Measurements from ENCODE around the gene TLNRD1. TPM values are rescaled to one million over a fixed set of nuclear protein-coding genes. Genes with fewer than 3 reads are reported as not detected.

The TLNRD1 gene
- total and polyA plus RNA-seq, 4 donors: 10.8 to 36.5 (median 20.7) TPM

DNA sequence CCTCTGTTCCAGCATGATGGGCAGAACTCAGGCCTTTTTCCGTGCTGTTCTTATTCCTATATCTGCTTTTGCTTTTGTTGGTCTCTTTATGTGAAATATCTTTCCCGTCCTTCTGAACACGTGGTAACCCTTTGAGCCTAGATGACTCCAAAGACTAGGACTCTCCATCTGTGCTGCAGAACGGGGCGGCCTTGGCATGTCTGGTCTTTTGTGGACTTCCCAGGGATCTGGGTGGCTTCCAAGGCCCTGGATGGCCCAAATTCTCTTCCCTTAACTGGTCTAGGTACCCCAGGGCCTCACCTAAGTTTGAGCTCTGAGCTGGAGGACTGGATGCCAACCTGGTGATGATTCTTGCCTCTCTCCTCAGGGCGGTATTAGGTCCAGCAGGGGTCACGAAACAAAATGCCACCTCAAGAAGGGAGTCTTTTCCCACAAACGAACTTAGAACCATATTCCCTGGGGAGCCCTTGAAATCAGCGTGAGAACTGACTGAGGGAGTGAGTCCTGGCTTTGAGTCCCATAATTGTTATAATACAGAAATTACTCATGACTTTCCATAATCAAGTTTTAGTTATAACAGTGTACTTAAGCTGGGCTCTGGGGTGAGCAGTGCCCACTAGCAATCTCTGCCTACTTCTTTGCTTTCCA is 13.8 kb downstream of the TLNRD1 start:
- Histone ChIP-seq H3K27ac (ENCODE audit: low read depth in 1 of 2, low read length in 1 of 2) (no peak overlapping the region), H3K4me1 (ENCODE audit: control insufficient read depth in 5 of 5, insufficient read depth in 5 of 5, low read length in 5 of 5) (peaks cover 0 to 7% (median 0%) of the 10 kb centered on the region in 5 donors), H3K9ac (ENCODE audit: insufficient read depth in 1 of 2, low read length in 2 of 2) (no peak overlapping the region), H3K4me3 (no peak overlapping the region), H3K36me3 (ENCODE audit: control insufficient read depth in 4 of 4, insufficient read depth in 4 of 4, low read length in 4 of 4) (peaks cover 0 to 2% (median 0%) of the 10 kb centered on the region in 4 donors), H3K9me3 (ENCODE audit: control insufficient read depth in 4 of 4, insufficient read depth in 3 of 4, low read length in 3 of 4) (no peaks in the 10 kb centered on the region), H3K27me3 (ENCODE audit: control insufficient read depth in 3 of 3, insufficient read depth in 3 of 3, low read length in 2 of 3) (no peaks in the 10 kb centered on the region)
- WGBS, 2 donors: 91 to 93% methylated on average over 9 of the region's 9 CpGs
- no peak for DNase-seq
- TF ChIP-seq, protein P1, sequence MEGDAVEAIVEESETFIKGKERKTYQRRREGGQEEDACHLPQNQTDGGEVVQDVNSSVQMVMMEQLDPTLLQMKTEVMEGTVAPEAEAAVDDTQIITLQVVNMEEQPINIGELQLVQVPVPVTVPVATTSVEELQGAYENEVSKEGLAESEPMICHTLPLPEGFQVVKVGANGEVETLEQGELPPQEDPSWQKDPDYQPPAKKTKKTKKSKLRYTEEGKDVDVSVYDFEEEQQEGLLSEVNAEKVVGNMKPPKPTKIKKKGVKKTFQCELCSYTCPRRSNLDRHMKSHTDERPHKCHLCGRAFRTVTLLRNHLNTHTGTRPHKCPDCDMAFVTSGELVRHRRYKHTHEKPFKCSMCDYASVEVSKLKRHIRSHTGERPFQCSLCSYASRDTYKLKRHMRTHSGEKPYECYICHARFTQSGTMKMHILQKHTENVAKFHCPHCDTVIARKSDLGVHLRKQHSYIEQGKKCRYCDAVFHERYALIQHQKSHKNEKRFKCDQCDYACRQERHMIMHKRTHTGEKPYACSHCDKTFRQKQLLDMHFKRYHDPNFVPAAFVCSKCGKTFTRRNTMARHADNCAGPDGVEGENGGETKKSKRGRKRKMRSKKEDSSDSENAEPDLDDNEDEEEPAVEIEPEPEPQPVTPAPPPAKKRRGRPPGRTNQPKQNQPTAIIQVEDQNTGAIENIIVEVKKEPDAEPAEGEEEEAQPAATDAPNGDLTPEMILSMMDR (IDR thresholded peaks at IDR 0.05; ENCODE audit: control extremely low read depth, extremely low read depth): no peak
- no peak for ATAC-seq (ENCODE audit: insufficient read depth, low FRiP score)

DNA sequence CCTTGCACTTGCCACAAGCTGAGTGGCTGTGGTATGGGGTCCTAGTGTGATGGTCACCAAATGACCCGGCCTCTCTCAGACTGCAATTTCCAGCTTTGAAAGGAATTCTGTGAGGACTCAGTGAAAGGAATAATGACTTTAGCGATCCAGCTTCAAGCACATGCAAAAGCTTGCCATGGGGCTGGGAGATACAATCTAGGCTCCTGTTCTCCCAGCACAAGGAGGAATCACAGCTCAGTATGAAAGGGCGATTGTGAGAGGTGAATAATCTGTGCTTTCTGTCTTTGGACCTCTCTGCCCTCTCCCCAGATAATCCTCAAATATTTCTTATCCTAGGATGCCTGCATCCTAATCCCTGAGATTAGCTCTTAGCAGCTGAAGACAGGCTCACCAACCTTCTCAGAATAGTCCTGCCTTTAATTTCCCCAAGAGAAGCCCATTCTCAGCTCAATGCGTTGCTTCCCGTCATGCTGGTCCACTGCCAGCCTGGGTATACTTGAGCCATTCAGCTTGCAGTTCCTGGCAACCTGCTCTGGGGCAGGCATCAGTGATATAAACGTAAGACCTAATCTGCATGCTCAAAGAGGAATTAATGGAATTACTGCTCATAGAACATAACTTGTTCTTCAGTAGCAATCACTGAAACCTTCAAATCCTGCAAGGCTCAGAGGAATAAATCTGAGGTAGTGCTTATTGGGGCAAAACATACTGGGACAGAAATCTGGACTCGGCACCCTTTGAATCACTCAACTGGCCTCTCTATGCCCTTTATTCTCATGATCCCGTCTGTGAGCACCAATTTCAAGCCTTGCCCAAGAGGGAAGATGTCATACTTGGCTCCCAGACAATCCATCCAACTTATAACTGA is 15.1 kb downstream of the TLNRD1 start:
- H3K9me3 ChIP-seq (ENCODE audit: control insufficient read depth in 4 of 4, insufficient read depth in 3 of 4, low read length in 3 of 4): no peaks in the 10 kb centered on the region
- H3K27ac ChIP-seq (ENCODE audit: low read depth in 1 of 2, low read length in 1 of 2): peak overlapping the region; percentile 11 to 22
- H3K4me1 ChIP-seq (ENCODE audit: control insufficient read depth in 5 of 5, insufficient read depth in 5 of 5, low read length in 5 of 5): peaks cover 0 to 7% (median 0%) of the 10 kb centered on the region in 5 donors
- WGBS, 2 donors: 71 to 81% methylated on average over 8 of the region's 8 CpGs
- TF ChIP-seq, protein P1 (IDR thresholded peaks at IDR 0.05; ENCODE audit: control extremely low read depth, extremely low read depth): no peak
- peaks cover 0 to 2% (median 0%) of the 10 kb centered on the region in 4 donors for H3K36me3 ChIP-seq (ENCODE audit: control insufficient read depth in 4 of 4, insufficient read depth in 4 of 4, low read length in 4 of 4)
- H3K4me3 ChIP-seq: no peak overlapping the region
- no peak overlapping the region for H3K9ac ChIP-seq (ENCODE audit: insufficient read depth in 1 of 2, low read length in 2 of 2)
- ATAC-seq (ENCODE audit: insufficient read depth, low FRiP score) (no peak), DNase-seq (no peak)
- no peaks in the 10 kb centered on the region for H3K27me3 ChIP-seq (ENCODE audit: control insufficient read depth in 3 of 3, insufficient read depth in 3 of 3, low read length in 2 of 3)

DNA sequence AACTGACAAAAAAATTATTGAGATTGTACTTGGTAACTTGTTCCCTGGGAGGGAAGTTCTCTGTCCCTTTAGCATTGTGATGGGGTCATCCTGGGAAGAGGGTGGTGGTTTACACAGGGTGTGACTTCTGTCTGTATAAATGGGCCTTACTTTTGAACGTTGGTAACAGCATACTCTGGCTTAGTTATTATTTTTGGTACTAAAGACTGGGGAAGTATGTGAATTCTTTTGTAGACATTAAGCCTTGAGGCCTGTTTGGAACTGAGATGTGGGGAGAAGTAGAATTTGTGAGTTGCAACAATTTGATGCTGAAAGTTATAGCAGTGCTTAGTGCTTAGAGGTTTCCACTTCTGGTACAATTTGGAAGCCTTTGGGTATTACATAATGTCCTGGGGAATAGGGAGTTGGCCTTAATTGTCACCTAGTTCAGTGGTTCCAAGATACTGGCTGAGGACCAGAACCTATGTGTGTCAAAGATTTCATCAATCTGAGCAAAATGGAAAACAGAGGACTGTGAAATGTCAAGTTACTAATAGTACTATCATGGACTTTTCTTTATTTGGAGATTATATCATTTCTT is 15.9 kb downstream of the TLNRD1 start:
- TF ChIP-seq, protein P1 (IDR thresholded peaks at IDR 0.05; ENCODE audit: control extremely low read depth, extremely low read depth): no peak
- Histone ChIP-seq H3K4me3 (no peak overlapping the region), H3K27ac (ENCODE audit: low read depth in 1 of 2, low read length in 1 of 2) (peak overlapping the region in 1 of 2 donors; percentile 22), H3K9me3 (ENCODE audit: control insufficient read depth in 4 of 4, insufficient read depth in 3 of 4, low read length in 3 of 4) (no peaks in the 10 kb centered on the region), H3K4me1 (ENCODE audit: control insufficient read depth in 5 of 5, insufficient read depth in 5 of 5, low read length in 5 of 5) (peaks cover 0 to 7% (median 0%) of the 10 kb centered on the region in 5 donors), H3K36me3 (ENCODE audit: control insufficient read depth in 4 of 4, insufficient read depth in 4 of 4, low read length in 4 of 4) (peaks cover 0 to 2% (median 0%) of the 10 kb centered on the region in 4 donors), H3K27me3 (ENCODE audit: control insufficient read depth in 3 of 3, insufficient read depth in 3 of 3, low read length in 2 of 3) (no peaks in the 10 kb centered on the region), H3K9ac (ENCODE audit: insufficient read depth in 1 of 2, low read length in 2 of 2) (no peak overlapping the region)
- no peak for DNase-seq
- 40 to 53% methylated on average over 1 of the region's 1 CpG for WGBS, 2 donors
- ATAC-seq (ENCODE audit: insufficient read depth, low FRiP score): no peak
